GM10266 (cell line): ENCODE data around the gene TENM3.

Experiments used
- DNase-seq: peaks from one replicate; pipeline ENCODE4 v3.0.0; 2012; ENCODE audit errors: extremely low spot score
- CTCF ChIP-seq: IDR thresholded peaks from 2 replicates; pipeline ENCODE4 v1.5.1; 2012; ENCODE audit warnings: mild to moderate bottlenecking, low read depth; ENCODE audit not compliant: control insufficient read depth, insufficient read depth; ENCODE audit errors: missing control alignments

Gene TENM3

GRCh38 chr4:182825003-182825402, 581.8 kb downstream of the TENM3 start:
- TF ChIP-seq CTCF = no peak
- DNase-seq = no peak

GRCh38 chr4:182825786-182826185, 582.6 kb downstream of the TENM3 start:
- no peak for DNase-seq
- TF ChIP-seq CTCF = no peak

GRCh38 chr4:182826391-182826790, 583.2 kb downstream of the TENM3 start:
- DNase-seq = peak; percentile 37
- TF ChIP-seq CTCF = no peak

GRCh38 chr4:182827166-182827565, 584.0 kb downstream of the TENM3 start:
- no peak for DNase-seq
- no peak for TF ChIP-seq CTCF

GRCh38 chr4:182827954-182828353, 584.8 kb downstream of the TENM3 start:
- no peak for TF ChIP-seq CTCF
- no peak for DNase-seq

- no peak for TF ChIP-seq CTCF
- DNase-seq = no peak
Observed at GRCh38 chr4:182828360-182829025, 585.3 kb downstream of the TENM3 start.

GRCh38 chr4:182829196-182829595, 586.0 kb downstream of the TENM3 start:
- TF ChIP-seq CTCF = no peak
- DNase-seq = no peak
